ENCODE data around the gene HPSE. TPM values are rescaled to one million over a fixed set of nuclear protein-coding genes. Genes with fewer than 3 reads are reported as not detected.

HPSE gene
- total and polyA plus RNA-seq, 9 of the 15 experiments (the other 6 are each of a cell fraction or from before 2014, with no cell fraction given): 0.01 to 0.42 (median 0.14) TPM; not detected in 1

DNA sequence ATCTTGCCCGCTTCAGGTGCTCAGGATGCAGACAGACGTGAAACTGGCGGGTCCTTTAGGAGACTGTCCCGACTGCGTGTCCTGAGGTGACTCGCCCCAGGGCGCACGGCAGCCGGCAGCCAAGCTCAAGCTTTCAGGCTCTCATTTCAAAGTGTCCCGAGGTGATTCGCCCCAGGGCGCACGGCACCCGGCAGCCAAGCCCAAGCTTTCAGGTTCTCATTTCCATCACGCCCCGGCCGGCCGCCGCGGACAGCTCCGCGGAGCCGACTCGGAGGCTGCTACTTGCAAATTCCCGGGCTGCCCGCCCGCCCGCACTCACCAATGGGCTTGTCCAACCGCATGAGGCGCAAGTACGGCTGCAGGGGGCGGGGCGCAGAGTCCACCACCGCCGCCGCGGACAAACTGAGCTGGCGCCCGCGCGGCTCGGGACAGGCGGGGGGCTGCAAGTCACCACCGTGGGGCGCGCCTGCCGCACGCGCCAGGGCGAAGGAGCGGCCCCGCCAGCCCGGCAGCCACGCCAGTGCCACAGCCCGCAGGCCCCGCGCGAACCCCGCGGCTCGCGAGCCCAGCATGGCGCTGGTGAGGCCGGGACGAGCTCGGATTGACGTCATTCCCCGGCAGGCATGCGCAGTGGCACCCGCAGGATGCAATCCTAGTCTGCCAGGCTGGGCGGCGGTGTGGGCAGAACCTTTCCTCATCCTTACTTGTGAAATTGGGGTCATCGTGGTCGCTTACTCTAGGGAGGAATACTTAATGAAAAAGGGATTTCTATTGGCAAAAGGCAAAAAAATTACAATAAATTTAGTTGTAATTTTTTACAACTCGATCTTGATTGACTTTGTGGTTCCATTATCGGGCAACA is 50.2 kb downstream of the HPSE start, which contains the start of gene COQ2 (continued):
- TF ChIP-seq, protein P1, sequence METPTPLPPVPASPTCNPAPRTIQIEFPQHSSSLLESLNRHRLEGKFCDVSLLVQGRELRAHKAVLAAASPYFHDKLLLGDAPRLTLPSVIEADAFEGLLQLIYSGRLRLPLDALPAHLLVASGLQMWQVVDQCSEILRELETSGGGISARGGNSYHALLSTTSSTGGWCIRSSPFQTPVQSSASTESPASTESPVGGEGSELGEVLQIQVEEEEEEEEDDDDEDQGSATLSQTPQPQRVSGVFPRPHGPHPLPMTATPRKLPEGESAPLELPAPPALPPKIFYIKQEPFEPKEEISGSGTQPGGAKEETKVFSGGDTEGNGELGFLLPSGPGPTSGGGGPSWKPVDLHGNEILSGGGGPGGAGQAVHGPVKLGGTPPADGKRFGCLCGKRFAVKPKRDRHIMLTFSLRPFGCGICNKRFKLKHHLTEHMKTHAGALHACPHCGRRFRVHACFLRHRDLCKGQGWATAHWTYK (CRISPR knock-in tag; IDR thresholded peaks at IDR 0.05): peak; percentile 69; the same call in 1 of the 2 replicates
- no peak for TF ChIP-seq TOE1 (IDR thresholded peaks at IDR 0.05; ENCODE audit: borderline replicate concordance)
- TF ChIP-seq TOE1 (CRISPR knock-in tag; IDR thresholded peaks at IDR 0.05; ENCODE audit: borderline replicate concordance, low read depth): peak; percentile 97
- no peak for TF ChIP-seq KAT7 (CRISPR knock-in tag; IDR thresholded peaks at IDR 0.05; ENCODE audit: borderline replicate concordance)
- TF ChIP-seq, protein P2, sequence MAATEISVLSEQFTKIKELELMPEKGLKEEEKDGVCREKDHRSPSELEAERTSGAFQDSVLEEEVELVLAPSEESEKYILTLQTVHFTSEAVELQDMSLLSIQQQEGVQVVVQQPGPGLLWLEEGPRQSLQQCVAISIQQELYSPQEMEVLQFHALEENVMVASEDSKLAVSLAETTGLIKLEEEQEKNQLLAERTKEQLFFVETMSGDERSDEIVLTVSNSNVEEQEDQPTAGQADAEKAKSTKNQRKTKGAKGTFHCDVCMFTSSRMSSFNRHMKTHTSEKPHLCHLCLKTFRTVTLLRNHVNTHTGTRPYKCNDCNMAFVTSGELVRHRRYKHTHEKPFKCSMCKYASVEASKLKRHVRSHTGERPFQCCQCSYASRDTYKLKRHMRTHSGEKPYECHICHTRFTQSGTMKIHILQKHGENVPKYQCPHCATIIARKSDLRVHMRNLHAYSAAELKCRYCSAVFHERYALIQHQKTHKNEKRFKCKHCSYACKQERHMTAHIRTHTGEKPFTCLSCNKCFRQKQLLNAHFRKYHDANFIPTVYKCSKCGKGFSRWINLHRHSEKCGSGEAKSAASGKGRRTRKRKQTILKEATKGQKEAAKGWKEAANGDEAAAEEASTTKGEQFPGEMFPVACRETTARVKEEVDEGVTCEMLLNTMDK (IDR thresholded peaks at IDR 0.05; ENCODE audit: borderline replicate concordance, insufficient read depth, low read depth, low read length, poor library complexity, severe bottlenecking): peak; percentile 67
- no peak for TF ChIP-seq ETV6 (IDR thresholded peaks at IDR 0.05; ENCODE audit: borderline replicate concordance in 1 of 2, low read depth in 2 of 2, low read length in 1 of 2)
- TF ChIP-seq ETV6 (CRISPR knock-in tag; IDR thresholded peaks at IDR 0.05; ENCODE audit: borderline replicate concordance): peak; percentile 66; the same call in 1 of the 2 replicates
- TF ChIP-seq CEBPG (CRISPR knock-in tag; IDR thresholded peaks at IDR 0.05): 0 out of 2 replicates have a peak, but pooled peaks have one; percentile 48
- TF ChIP-seq CEBPG (tag; conservative IDR thresholded peaks at IDR 0.05 in 1 of 2, IDR thresholded peaks at IDR 0.05 in 1 of 2): peak; percentile 8 to 66; a peak in 2 of 4 replicates
- TF ChIP-seq STAT5A (IDR thresholded peaks at IDR 0.05; ENCODE audit: borderline replicate concordance, low read length): no peak
- TF ChIP-seq ATF7 (IDR thresholded peaks at IDR 0.05): peak; percentile 98
- no peak; the same call in 1 of the 2 replicates for TF ChIP-seq STAG1 (CRISPR knock-in tag; IDR thresholded peaks at IDR 0.05; ENCODE audit: borderline replicate concordance)
- peak; percentile 87 for TF ChIP-seq SMAD4 (CRISPR knock-in tag; conservative IDR thresholded peaks at IDR 0.05)
- TF ChIP-seq NCOA4 (IDR thresholded peaks at IDR 0.05; ENCODE audit: partially characterized antibody): no peak
- TF ChIP-seq ZNF586 (CRISPR knock-in tag; conservative IDR thresholded peaks at IDR 0.05): no peak
- TF ChIP-seq KLF1 (tag; IDR thresholded peaks at IDR 0.05): peak; percentile 67; the same call in 1 of the 2 replicates
- TF ChIP-seq LCOR (CRISPR knock-in tag; IDR thresholded peaks at IDR 0.05): peak; percentile 60
- TF ChIP-seq NR4A1 (CRISPR knock-in tag; IDR thresholded peaks at IDR 0.05): no peak
- no peak for TF ChIP-seq NR4A1 (tag; IDR thresholded peaks at IDR 0.05)
- TF ChIP-seq ESRRA (IDR thresholded peaks at IDR 0.05; ENCODE audit: borderline replicate concordance, low read depth): peak; percentile 62; the same call in 1 of the 2 replicates
- TF ChIP-seq CTBP1 (IDR thresholded peaks at IDR 0.05; ENCODE audit: borderline replicate concordance): peak; percentile 90
- TF ChIP-seq, protein P3, sequence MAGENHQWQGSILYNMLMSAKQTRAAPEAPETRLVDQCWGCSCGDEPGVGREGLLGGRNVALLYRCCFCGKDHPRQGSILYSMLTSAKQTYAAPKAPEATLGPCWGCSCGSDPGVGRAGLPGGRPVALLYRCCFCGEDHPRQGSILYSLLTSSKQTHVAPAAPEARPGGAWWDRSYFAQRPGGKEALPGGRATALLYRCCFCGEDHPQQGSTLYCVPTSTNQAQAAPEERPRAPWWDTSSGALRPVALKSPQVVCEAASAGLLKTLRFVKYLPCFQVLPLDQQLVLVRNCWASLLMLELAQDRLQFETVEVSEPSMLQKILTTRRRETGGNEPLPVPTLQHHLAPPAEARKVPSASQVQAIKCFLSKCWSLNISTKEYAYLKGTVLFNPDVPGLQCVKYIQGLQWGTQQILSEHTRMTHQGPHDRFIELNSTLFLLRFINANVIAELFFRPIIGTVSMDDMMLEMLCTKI (IDR thresholded peaks at IDR 0.05; ENCODE audit: partially characterized antibody): no peak
- no peak for TF ChIP-seq ADNP (tag; IDR thresholded peaks at IDR 0.05)

Data from K562 (cell line).